Liver (tissue), 9 donors: ENCODE data around the gene FSIP1. TPM values are rescaled to one million over a fixed set of nuclear protein-coding genes. Genes with fewer than 3 reads are reported as not detected.

Experiments used
- DNase-seq: peaks from one replicate; pipeline ENCODE4 v3.0.0-alpha.2; 2017; ENCODE audit warnings: low spot score
- H3K27ac ChIP-seq, 2 donors: one replicate each; pipeline ENCODE4 v1.7.0; 2013; ENCODE audit warnings: inconsistent platforms in 2 of 2, low read length in 2 of 2, control low read depth in 1 of 2, low read depth in 1 of 2, mild to moderate bottlenecking in 1 of 2
- H3K27me3 ChIP-seq, 4 donors: one replicate each; pipeline versions ENCODE4 v1.6.1 to v1.7.0; 2013; ENCODE audit warnings: low read length in 3 of 4, inconsistent platforms in 1 of 4, mild to moderate bottlenecking in 1 of 4, moderate library complexity in 1 of 4; ENCODE audit not compliant: control insufficient read depth in 4 of 4, insufficient read depth in 4 of 4
- H3K36me3 ChIP-seq, 4 donors: one replicate each; pipeline versions ENCODE4 v1.6.1 to v1.7.0; 2013; ENCODE audit warnings: low read length in 3 of 4, mild to moderate bottlenecking in 3 of 4, low read depth in 1 of 4, moderate library complexity in 1 of 4; ENCODE audit not compliant: control insufficient read depth in 4 of 4, insufficient read depth in 3 of 4
- H3K4me1 ChIP-seq, 4 donors: one replicate each; pipeline versions ENCODE4 v1.6.1 to v1.7.0; 2013; ENCODE audit warnings: low read length in 3 of 4, mild to moderate bottlenecking in 3 of 4, moderate library complexity in 1 of 4; ENCODE audit not compliant: control insufficient read depth in 4 of 4, insufficient read depth in 4 of 4
- H3K4me3 ChIP-seq, 3 donors: one replicate each; pipeline versions ENCODE4 v1.6.1 to v1.7.0; 2013; ENCODE audit warnings: low read length in 3 of 3, control low read depth in 1 of 3, low read depth in 1 of 3, mild to moderate bottlenecking in 1 of 3
- H3K9ac ChIP-seq, 2 donors: one replicate each; pipeline ENCODE4 v1.7.0; 2013; ENCODE audit warnings: low read length in 2 of 2, mild to moderate bottlenecking in 2 of 2, moderate library complexity in 2 of 2, control low read depth in 1 of 2, low read depth in 1 of 2
- H3K9me3 ChIP-seq, 4 donors: one replicate each; pipeline versions ENCODE4 v1.6.1 to v1.7.0; 2013; ENCODE audit warnings: low read length in 3 of 4; ENCODE audit not compliant: control insufficient read depth in 4 of 4
- ATF3 ChIP-seq: IDR thresholded peaks from 2 replicates; pipeline ENCODE4 v1.6.1; 2016; ENCODE audit warnings: antibody characterized with exemption
- CTCF ChIP-seq: fragments of 150-350 bp; IDR thresholded peaks from 2 replicates; pipeline ENCODE4 v1.5.1; 2017; ENCODE audit warnings: improper control_type of control experiment, low read depth, low read length; ENCODE audit not compliant: missing input control
- EGR1 ChIP-seq, 2 donors: IDR thresholded peaks; 2 replicates each; pipeline ENCODE4 v1.6.1; 2016 to 2018; ENCODE audit warnings: antibody characterized with exemption in 2 of 2, low read depth in 2 of 2
- FOXA1 ChIP-seq: IDR thresholded peaks from 2 replicates; pipeline ENCODE4 v1.6.1; 2016; ENCODE audit warnings: antibody characterized with exemption
- FOXA2 ChIP-seq: IDR thresholded peaks from 2 replicates; pipeline ENCODE4 v1.6.1; 2016; ENCODE audit warnings: antibody characterized with exemption
- GABPA ChIP-seq, 2 donors: IDR thresholded peaks in 1 of 2; conservative IDR thresholded peaks in 1 of 2; 2 replicates each; pipeline ENCODE4 v1.6.1; 2016; ENCODE audit warnings: antibody characterized with exemption in 2 of 2, mild to moderate bottlenecking in 1 of 2, moderate library complexity in 1 of 2
- HNF4G ChIP-seq: IDR thresholded peaks from 2 replicates; pipeline ENCODE4 v1.6.1; 2016; ENCODE audit warnings: antibody characterized with exemption
- JUND ChIP-seq, 2 donors: IDR thresholded peaks; 2 replicates each; pipeline ENCODE4 v1.6.1; 2016; ENCODE audit warnings: antibody characterized with exemption in 2 of 2
- MAX ChIP-seq: IDR thresholded peaks from 2 replicates; pipeline ENCODE4 v1.6.1; 2016; ENCODE audit warnings: antibody characterized with exemption
- RAD21 ChIP-seq, 2 donors: IDR thresholded peaks; 2 replicates each; pipeline ENCODE4 v1.6.1; 2016; ENCODE audit warnings: antibody characterized with exemption in 2 of 2, mild to moderate bottlenecking in 2 of 2
- REST ChIP-seq: IDR thresholded peaks from 2 replicates; pipeline ENCODE4 v1.6.1; 2016; ENCODE audit warnings: antibody characterized with exemption, mild to moderate bottlenecking
- RXRA ChIP-seq, 2 donors: IDR thresholded peaks; 2 replicates each; pipeline ENCODE4 v1.6.1; 2017 to 2018; ENCODE audit warnings: antibody characterized with exemption in 2 of 2, mild to moderate bottlenecking in 1 of 2
- SP1 ChIP-seq: IDR thresholded peaks from 2 replicates; pipeline ENCODE4 v1.6.1; 2018; ENCODE audit warnings: antibody characterized with exemption, mild to moderate bottlenecking
- TAF1 ChIP-seq: conservative IDR thresholded peaks from 2 replicates; pipeline ENCODE4 v1.6.1; 2016; ENCODE audit warnings: antibody characterized with exemption, mild to moderate bottlenecking
- YY1 ChIP-seq: IDR thresholded peaks from 2 replicates; pipeline ENCODE4 v1.6.1; 2016; ENCODE audit warnings: antibody characterized with exemption, mild to moderate bottlenecking
- ZBTB33 ChIP-seq: IDR thresholded peaks from 2 replicates; pipeline ENCODE4 v1.6.1; 2016; ENCODE audit warnings: antibody characterized with exemption
- WGBS: extraction: QIAGEN DNeasy Blood & Tissue Kit; methylation state at CpG from one replicate; pipeline ENCODE4 v1.1.7; 2013; 5-methylcytosine and 5-hydroxymethylcytosine counted together
- polyA plus RNA-seq, 2 donors: library from polyadenylated mRNA; stranded (reverse) in 1 of 2; unstranded in 1 of 2; fragments of 200-250 nt in 1 of 2; fragments of >200 nt in 1 of 2; fragmentation: Nextera tagmentation in 1 of 2; extraction: Ambion mirVana in 1 of 2; gene quantifications; one replicate each; pipeline versions ENCODE4 v1.2.1 to v1.2.3, GENCODE V29; 2013 to 2015
- total RNA-seq, 2 donors: library from RNA; depleted of rRNA; stranded (reverse); fragments of >200 nt; gene quantifications; one replicate each; pipeline ENCODE4 v1.2.3, GENCODE V29; 2014
- donor health status: healthy.
- donor health status: healthy.
- donor health status: healthy.
- donor health status: healthy.
- donor health status: healthy.

FSIP1 gene
- total and polyA plus RNA-seq, 4 donors: 0.05 to 0.29 (median 0.13) TPM

GRCh38 chr15:39587096-39587721 is 195.4 kb downstream of the FSIP1 start:
- no peak for DNase-seq
- Histone ChIP-seq H3K4me1 (peaks cover 2 to 43% (median 26%) of the 10 kb centered on the region in 4 donors), H3K9ac (no peak overlapping the region), H3K27me3 (no peaks in the 10 kb centered on the region), H3K4me3 (no peak overlapping the region), H3K27ac (peak overlapping the region in 1 of 2 donors; percentile 43), H3K36me3 (peaks cover 0 to 71% (median 26%) of the 10 kb centered on the region in 4 donors), H3K9me3 (no peaks in the 10 kb centered on the region)
- TF ChIP-seq RAD21 (IDR thresholded peaks at IDR 0.05) (no peak), YY1 (no peak), RXRA (IDR thresholded peaks at IDR 0.05) (no peak), HNF4G (no peak), GABPA (IDR thresholded peaks at IDR 0.05 in 1 of 2, conservative IDR thresholded peaks at IDR 0.05 in 1 of 2) (no peak), JUND (IDR thresholded peaks at IDR 0.05) (no peak), FOXA2 (no peak), EGR1 (IDR thresholded peaks at IDR 0.05; ENCODE audit: low read depth in 2 of 2) (no peak), ATF3 (no peak), SP1 (no peak), FOXA1 (no peak)
- 90% methylated on average over 17 of the region's 17 CpGs for whole genome bisulfite sequencing

- Histone ChIP-seq H3K27ac (no peak overlapping the region), H3K9me3 (no peaks in the 10 kb centered on the region), H3K4me1 (peaks cover 2 to 49% (median 29%) of the 10 kb centered on the region in 4 donors), H3K27me3 (no peaks in the 10 kb centered on the region), H3K36me3 (peaks cover 0 to 67% (median 24%) of the 10 kb centered on the region in 4 donors), H3K4me3 (no peak overlapping the region), H3K9ac (no peak overlapping the region)
- no peak for DNase-seq
- peak in 1 of 2 donors; percentile 23 for TF ChIP-seq RXRA (IDR thresholded peaks at IDR 0.05)
- no peak for TF ChIP-seq CTCF
- no peak for TF ChIP-seq HNF4G
- 49% methylated on average over 10 of the region's 10 CpGs for WGBS
Measured at GRCh38 chr15:39586387-39587095, 196.1 kb downstream of the FSIP1 start.

GRCh38 chr15:39585871-39586301 is 196.8 kb downstream of the FSIP1 start:
- Histone ChIP-seq H3K27ac (no peak overlapping the region), H3K36me3 (peaks cover 0 to 60% (median 22%) of the 10 kb centered on the region in 4 donors), H3K4me3 (no peak overlapping the region), H3K9me3 (no peaks in the 10 kb centered on the region), H3K9ac (no peak overlapping the region), H3K4me1 (peaks cover 6 to 55% (median 35%) of the 10 kb centered on the region in 4 donors), H3K27me3 (no peaks in the 10 kb centered on the region)
- 80% methylated on average over 4 of the region's 4 CpGs for WGBS
- DNase-seq: no peak
- TF ChIP-seq SP1 (no peak), EGR1 (IDR thresholded peaks at IDR 0.05; ENCODE audit: low read depth in 2 of 2) (no peak), TAF1 (no peak), JUND (IDR thresholded peaks at IDR 0.05) (no peak), CTCF (no peak), FOXA1 (no peak), REST (no peak), ZBTB33 (no peak), MAX (no peak)
